Measurements from ENCODE around the gene KRT81.
"Not testable (repeated sequence)": the region's sequence is repeated elsewhere in the genome, so short reads cannot be mapped to it uniquely, and the experiment has no call there.

KRT81 gene

DNA sequence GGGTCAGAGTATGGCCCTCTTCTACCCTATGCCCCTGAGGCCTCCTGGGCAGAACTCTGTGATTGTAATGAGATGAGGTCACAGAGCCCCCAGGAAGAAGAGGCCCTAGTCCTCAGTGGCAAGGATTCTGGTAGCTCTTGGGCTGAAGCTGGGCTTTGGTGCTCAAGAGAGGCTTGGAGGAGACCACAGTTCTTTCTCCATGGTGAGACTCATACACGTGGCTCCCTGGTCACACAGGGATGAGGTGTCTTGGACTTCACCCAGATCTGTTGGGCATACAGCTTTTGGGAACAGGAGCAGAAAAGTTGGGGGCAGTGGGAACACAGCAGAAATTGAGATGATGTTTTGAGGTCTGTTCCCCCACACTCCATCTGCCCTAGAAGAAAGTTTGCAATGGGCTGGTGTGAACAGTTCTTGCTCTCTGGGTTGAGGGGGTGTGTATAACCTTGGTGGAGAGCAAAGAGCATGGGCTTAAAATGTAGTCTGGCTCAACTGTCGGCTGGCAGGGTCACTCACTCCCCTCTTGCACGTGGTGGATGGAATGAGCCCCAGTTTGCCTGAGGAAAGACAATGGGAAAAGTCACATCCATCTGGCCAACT is 16.7 kb downstream of the KRT81 start, which contains the start of gene KRT86:
Gene KRT86, plus strand, starts transcription at position 125 of the 600 bp plus-strand sequence. CDS start 27,272 bp downstream, outside the sequence.
- DNase-seq (ENCODE audit: low spot score) = no peak

DNA sequence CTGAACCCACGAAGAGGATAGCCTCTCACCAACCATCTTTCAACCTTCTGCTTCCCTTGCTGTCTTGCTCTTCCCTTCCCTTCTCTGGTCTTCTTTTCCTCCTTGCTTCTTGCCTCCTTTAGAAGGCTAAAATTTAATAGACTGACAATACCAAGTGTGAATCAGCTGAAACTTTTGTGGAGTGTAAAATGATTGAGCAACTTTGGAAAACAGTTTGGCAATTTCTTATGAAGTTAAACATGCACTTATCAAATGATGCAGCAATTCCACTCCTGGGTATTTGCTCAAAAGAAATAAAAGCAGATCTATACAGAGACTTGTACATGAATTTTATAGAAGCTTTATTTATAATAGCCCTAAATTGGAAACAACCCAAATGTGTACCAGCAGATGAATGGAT is 20.2 kb downstream of the KRT81 start:
- no peak for DNase-seq (ENCODE audit: low spot score)

GRCh38 chr12:52270541-52271070 is 20.7 kb downstream of the KRT81 start:
- DNase-seq (ENCODE audit: low spot score) = no peak

DNA sequence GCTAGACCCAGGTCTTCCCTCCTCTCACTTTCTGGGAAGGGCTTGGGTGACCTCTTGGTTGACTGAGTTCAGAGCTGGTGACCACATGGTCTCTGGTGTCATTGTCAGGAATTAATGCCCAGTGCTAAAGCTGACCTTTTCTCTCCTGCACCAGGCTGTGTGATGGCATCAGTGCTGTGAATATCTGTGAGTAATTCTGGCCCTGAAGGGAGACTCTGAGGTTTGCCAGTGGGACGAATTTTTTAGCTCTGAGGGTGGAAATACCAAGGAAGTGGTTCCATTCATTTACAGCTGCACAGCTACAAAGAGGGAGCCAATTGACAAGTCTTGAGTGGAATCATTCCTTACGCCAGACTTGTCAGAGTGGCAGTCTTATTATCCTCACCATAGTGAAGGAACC is 23.1 kb downstream of the KRT81 start:
- DNase-seq (ENCODE audit: low spot score) = no peak

DNA sequence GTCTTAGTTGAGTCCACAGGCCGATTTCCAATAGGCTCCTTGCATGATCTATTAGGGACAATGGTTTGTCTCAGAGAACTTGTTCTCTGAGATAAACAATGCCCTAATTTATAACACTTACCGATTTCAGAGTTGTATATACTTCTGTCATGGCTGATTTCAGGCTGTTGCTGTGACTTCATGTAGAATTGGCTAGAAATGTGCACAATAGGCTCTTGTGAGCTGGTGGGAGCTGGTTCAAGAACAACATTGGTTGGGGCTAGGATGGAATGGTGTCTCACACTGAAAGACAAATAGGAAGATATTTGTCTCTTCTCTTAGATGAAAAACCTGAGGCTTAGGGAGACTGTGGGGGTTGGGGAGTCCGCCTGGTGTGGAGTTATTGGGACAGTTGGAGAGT is 23.6 kb downstream of the KRT81 start:
- DNase-seq (ENCODE audit: low spot score) = no peak

GRCh38 chr12:52267266-52267665 is 24.1 kb downstream of the KRT81 start:
- no peak for DNase-seq (ENCODE audit: low spot score)

- DNase-seq (ENCODE audit: low spot score) = no peak
Measured at GRCh38 chr12:52266514-52266913, 24.8 kb downstream of the KRT81 start.

GRCh38 chr12:52264435-52264825 is 26.9 kb downstream of the KRT81 start:
- no peak for DNase-seq (ENCODE audit: low spot score)

DNA sequence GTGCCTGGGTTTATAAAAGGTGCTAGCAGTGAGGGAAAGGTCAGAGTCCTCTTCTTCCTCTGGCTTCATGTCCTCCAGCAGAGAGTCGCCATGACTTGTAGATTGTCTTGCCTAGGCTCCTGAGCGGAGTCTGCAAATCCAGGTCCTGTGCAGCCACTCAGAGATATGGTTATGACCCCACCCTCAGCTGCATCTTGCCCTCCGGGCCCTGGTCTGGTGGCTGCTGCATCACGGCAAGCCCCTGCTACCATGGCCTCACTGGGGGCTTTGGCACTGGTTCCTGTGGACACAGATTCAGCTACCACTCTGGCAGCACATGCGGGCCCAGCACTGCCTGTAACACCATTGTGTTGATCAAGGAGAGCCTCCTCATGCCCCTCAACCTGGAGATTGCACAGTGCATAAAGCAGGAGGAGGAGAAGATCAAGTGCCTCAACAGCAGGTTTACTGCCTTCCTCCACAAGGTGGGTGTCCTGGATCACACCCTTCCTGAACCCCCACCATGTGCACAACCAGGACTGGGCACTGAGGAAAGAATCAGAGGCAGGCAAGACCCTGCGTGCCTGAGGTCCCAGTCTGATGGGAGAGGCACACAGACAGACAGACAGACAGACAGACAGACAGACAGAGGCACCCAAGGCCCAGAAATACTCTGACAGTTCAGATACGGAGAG is 27.4 kb downstream of the KRT81 start:
- DNase-seq (ENCODE audit: low spot score) = no peak

DNA sequence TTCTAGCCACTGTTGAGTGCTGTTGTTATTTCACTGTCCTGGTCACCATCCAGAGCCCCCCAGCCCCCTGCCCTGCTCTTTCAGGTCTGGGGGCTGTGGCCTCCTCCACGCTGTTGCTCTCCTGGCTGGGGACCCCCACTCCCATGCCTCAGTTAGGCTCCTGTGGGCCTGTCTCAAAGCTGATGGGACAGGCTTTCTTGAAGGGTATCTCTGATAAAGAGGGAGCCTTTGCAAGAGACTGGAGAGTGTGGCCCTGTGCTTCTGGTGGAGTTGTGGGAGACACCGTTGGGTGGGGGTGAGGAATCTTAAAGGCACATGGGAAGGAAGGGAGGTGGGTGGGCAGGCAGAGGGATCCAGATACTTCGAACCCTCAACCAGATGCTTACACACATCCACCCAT is 29.0 kb downstream of the KRT81 start:
- no peak for DNase-seq (ENCODE audit: low spot score)

DNA sequence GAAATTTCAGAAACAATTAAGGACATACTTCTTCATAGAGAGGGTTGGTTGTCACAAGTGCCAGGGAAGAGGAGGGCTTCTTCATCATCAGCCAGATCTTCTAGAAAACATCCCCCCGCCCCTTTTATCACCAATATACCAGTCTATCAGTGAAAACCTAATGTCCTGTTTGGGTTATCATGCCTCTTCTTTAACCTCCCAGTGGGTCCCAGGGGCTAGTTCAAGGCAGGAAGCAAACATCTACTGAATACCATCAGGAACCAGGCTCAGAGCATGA is 30.2 kb downstream of the KRT81 start:
- DNase-seq (ENCODE audit: low spot score) = no peak

DNA sequence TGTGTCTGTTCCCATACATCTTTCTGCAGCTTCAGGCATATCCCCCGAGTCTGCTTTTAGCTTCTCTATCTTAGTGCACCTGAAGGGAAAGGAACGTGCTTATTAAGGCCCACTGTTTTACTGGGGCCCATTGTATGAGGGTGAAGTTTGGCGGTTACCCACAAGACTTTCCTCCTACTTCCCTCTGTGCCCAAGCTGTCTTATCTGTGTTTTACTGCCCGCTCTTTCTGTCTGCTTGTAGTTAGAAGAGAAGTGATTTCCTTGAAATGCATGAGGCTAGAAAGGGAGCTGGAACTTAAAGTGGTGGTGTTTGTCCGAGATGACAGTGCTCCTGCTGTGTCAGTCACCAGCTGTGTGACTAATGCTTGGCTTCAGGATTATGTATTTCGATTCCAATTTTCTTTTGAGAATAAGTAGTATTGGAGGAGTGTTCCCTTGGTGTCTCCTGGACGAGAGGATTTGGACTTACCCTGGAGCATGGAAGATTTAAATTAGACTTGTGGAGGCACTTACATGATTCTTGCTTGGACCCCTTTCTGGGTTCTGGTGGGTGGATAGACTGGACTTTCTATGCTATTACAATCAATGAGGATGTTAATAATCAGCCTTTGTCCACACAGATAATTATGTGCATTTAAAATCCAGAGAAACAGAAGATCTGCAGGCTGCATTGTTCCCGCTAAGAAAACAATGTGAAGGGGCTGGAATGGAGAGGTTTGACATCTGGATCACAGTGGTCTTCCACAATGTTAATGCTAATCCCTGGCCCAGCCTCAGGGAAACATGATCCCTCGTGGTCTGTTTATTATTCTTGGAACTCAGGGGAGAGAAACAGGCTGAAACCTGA is 30.8 kb downstream of the KRT81 start:
- no peak for DNase-seq (ENCODE audit: low spot score)

DNA sequence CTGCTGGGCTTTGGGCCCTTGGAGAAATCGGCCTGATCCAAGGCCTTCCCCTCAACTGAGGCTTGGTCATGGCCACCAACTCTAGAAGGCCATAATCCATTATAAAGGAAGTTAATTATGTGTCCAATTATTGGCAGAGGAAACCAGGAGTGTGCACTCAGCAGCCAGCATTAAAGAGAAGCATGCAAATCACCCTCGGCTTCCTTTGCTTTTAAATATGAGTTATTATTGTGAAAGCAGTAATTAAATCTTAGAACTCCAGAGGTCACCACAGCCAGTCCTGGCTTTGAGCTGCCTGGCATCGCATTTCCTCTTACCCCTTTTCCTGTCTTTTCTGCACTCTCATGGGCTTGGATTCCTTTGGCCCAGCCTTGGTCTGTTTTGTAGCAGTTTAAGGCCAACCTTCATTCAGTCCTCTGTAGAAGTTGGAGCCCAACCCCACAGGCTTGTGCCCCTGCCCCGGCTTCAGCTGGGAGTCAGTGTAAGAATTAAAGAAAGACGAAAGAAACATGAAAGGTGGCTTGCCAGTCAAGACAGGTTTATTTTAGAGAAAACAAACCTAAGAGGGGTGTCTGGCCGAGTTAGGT is 31.6 kb downstream of the KRT81 start:
- no peak for DNase-seq (ENCODE audit: low spot score)

- no peak for DNase-seq (ENCODE audit: low spot score)
Measured at GRCh38 chr12:52258335-52258901, 32.9 kb downstream of the KRT81 start.

DNA sequence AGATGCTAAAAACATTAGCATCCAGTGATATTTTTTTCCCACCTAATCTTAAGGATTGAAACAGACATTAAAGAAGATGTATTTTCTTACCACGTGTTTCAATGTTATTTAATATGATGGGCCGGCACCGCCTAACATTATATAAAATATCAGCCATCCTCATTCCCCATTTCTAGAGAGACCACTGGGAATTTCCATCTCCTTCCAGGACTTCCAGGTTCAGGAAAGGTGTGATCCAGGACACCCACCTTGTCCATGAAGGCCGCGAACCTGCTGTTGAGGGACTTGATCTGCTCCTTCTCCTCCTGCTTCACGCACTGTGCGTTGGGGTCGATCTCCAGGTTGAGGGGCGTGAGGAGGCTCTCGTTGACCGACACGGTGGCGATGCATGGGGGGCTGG is 33.4 kb downstream of the KRT81 start:
- not testable (repeated sequence) for DNase-seq (ENCODE audit: low spot score)

- DNase-seq (ENCODE audit: low spot score) = no peak
Measured at GRCh38 chr12:52257074-52257551, 34.2 kb downstream of the KRT81 start.

DNA sequence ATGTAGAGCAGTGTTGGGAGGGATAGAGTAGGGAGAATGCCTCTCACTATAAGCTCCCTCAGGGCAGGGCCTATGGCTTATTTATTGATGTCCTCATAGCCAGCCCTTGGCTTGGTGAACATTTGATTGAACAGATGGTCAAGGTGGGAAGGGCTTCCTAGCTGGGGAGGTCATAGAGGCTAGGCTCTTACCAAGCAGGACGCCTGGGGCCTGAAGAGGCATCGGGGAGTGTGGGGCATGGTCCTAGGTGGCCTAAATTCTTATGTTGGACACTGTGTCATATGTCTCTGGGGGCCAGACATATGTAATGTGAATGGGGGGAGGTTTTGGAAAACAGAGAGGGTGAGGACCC is 34.8 kb downstream of the KRT81 start:
- DNase-seq (ENCODE audit: low spot score) = no peak

DNA sequence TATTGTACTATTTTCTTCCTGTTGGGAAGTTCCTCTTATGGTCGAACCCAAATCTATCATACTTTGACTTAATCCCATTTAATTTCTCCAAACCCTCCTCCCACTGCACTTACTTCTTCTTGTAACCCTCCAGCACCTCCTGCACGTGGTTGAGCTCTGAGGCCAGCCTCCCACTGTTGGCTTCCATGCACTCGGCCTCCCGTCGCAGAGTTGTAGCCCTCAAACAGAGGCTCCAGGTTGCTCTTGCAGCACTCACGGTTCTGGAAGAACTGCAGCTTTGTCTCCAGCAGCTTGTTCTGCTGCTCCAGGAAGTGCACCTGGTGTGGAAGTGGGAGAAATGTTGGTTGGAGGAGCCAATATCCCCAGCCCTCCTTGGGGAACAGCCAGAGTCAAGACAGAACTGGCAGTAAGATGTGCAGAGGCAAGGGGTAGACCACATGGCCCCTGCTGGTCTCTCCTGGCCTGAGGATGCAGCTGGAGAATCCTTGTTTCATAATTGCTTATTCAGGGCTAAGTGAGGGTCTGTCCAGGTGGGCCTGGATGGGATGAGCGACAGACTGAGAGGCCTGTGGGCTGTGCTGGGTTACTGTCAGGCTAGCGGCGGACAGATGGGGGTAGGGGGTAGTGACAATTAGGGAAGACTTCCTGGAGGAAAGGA is 35.3 kb downstream of the KRT81 start:
- no peak for DNase-seq (ENCODE audit: low spot score)

DNA sequence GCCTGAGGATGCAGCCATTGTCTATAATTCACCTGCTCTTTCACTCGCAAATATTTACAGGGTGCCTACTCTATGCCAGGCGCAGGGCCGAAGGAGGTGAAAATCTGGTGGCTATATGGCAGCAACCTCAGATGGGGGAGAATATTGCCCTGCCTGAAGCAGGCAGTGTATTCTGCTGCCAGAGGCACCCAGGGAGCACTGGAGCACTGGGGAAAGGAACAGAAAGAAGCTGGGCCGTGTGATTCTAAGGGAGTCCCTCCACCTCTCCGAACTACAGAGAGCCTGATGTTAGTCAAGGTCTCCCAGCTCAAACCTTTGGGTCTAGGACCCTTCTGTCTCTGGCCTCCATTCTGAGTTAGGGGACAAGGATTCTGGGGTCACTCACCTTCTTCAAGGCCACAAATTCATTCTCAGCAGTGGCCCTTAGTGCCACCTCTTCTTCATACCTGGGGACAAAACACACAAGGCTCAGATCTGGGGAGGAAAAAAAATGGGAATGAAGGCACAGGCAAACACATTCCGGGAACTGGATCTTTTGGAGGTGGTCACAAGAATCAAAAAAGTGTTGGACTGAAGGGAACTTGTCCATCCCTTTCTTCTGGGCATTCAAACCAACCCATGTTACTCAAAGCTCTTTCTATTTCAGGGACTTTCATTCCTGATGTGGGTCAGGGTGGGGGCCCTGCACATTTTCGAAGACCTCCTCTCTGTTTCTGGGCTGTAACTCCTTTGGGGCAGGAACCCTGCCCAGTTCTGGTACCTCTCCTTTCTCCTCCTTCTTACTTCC is 36.2 kb downstream of the KRT81 start:
- no peak for DNase-seq (ENCODE audit: low spot score)

DNA sequence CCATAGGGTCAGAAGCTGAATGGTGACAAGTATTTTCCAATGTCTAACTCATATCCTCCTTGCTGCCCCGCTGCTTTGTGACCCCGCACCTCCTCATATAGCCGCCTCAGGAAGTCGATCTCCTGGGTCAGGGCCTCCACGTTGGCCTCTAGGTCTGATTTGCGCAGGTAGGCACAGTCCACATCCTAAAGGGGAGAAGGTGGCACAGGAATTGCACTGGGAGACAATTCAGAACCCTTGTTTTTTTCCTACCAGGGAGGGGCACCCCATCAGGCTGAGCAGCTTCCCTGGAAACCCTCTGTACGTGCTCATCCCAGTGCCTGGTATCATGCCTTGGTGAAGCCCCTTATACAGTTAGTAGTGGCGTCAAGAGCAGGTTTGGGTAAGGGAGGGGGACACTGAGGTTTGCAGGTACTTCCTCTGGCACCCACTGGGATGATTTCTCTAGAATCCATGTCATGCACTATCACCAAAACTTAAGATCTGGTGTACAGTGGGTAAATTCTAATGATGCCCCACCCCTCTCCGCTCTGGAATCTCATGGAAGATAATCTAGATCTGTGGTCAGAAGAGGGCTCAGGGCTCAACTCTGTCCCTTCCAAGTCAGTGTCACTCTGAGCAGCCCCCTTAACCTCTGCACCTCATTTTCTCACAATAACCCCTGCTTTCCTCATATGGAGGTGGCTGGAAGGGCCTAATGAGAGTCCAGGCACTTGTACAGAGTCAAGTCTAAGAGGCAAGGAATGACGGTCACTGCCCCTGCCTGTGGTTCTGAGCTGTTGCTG is 37.0 kb downstream of the KRT81 start:
- no peak for DNase-seq (ENCODE audit: low spot score)
